WTC11 (cell line): ENCODE data around the gene ACAD8. TPM values are rescaled to one million over a fixed set of nuclear protein-coding genes. Genes with fewer than 3 reads are reported as not detected.

Experiments used
- ATAC-seq: fragments of 200-7000 bp; cut with Tn5 transposase; 2 replicates; pipeline ENCODE4 v1.10.0; 2021; ENCODE audit warnings: mild to moderate bottlenecking, moderate library complexity
- CTCF ChIA-PET: fragments of 300-600 bp; sonication (Branson Sonifier 250); formaldehyde crosslinking; loops from one replicate; lab custom pipeline; 2021; ENCODE audit warnings: antibody characterized with exemption; lab: Charles Lee
- POLR2A ChIA-PET: fragments of 350-600 bp; sonication (Branson Sonifier 250); formaldehyde crosslinking; loops from one replicate; lab custom pipeline; 2021; ENCODE audit warnings: antibody characterized with exemption; lab: Charles Lee
- DNase-seq: peaks from one replicate; pipeline ENCODE4 v3.0.0; 2021; ENCODE audit warnings: low spot score
- H3K27ac Mint-ChIP-seq: 2 replicates; pipeline ENCODE4 v1.8.0; 2021; ENCODE audit warnings: mixed read lengths
- H3K27me3 Mint-ChIP-seq: 2 replicates; pipeline ENCODE4 v1.8.0; 2021; ENCODE audit warnings: low read depth, mild to moderate bottlenecking, moderate library complexity, mixed read lengths
- H3K36me3 Mint-ChIP-seq: 2 replicates; pipeline ENCODE4 v1.8.0; 2021; ENCODE audit warnings: mixed read lengths
- H3K4me1 Mint-ChIP-seq: 2 replicates; pipeline ENCODE4 v1.8.0; 2022; ENCODE audit warnings: mixed read lengths
- H3K4me3 Mint-ChIP-seq: 2 replicates; pipeline ENCODE4 v1.8.0; 2021; ENCODE audit warnings: mild to moderate bottlenecking, moderate library complexity, mixed read lengths
- H3K9me3 Mint-ChIP-seq: 2 replicates; pipeline ENCODE4 v1.8.0; 2021; ENCODE audit warnings: mixed read lengths
- ATF2 ChIP-seq: sonication (generic); formaldehyde crosslinking; IDR thresholded peaks from 2 replicates; pipeline ENCODE4 v1.8.1; 2022; ENCODE audit warnings: low read depth, missing genetic modification reagents, borderline replicate concordance
- CDX4 ChIP-seq: fragments of 250-450 bp; sonication (Bioruptor Pico); IDR thresholded peaks from 2 replicates; pipeline ENCODE4 v1.9.0; 2021; ENCODE audit warnings: moderate library complexity, mild to moderate bottlenecking, inconsistent platforms, borderline replicate concordance
- CTCF ChIP-seq: fragments of 200-600 bp; IDR thresholded peaks from 2 replicates; pipeline ENCODE4 v1.8.0; 2022; ENCODE audit warnings: antibody characterized with exemption
- FOXJ3 ChIP-seq: sonication (generic); formaldehyde crosslinking; IDR thresholded peaks from 2 replicates; pipeline ENCODE4 v1.9.0; 2021; ENCODE audit warnings: missing genetic modification reagents, mild to moderate bottlenecking, borderline replicate concordance
- JAZF1 ChIP-seq: fragments of 250-450 bp; sonication (Bioruptor Pico); IDR thresholded peaks from 2 replicates; pipeline ENCODE4 v1.9.0; 2021; ENCODE audit warnings: moderate library complexity, mild to moderate bottlenecking, inconsistent platforms
- KAT7 ChIP-seq: sonication (generic); formaldehyde crosslinking; IDR thresholded peaks from 2 replicates; pipeline ENCODE4 v1.8.1; 2023; ENCODE audit warnings: missing genetic modification reagents, mild to moderate bottlenecking, borderline replicate concordance
- MYBL2 ChIP-seq: sonication (generic); formaldehyde crosslinking; IDR thresholded peaks from 2 replicates; pipeline ENCODE4 v1.8.1; 2023; ENCODE audit warnings: mild to moderate bottlenecking, moderate library complexity, missing genetic modification reagents
- OVOL2 ChIP-seq: fragments of 250-450 bp; sonication (Bioruptor Pico); IDR thresholded peaks from 2 replicates; pipeline ENCODE4 v1.9.0; 2021; ENCODE audit warnings: mild to moderate bottlenecking, borderline replicate concordance
- SMAD3 ChIP-seq: sonication (generic); formaldehyde crosslinking; IDR thresholded peaks from 2 replicates; pipeline ENCODE4 v1.8.0; 2022; ENCODE audit warnings: missing genetic modification reagents, mild to moderate bottlenecking, borderline replicate concordance
- SMAD4 ChIP-seq: sonication (generic); formaldehyde crosslinking; IDR thresholded peaks from 2 replicates; pipeline ENCODE4 v1.8.0; 2022; ENCODE audit warnings: mild to moderate bottlenecking, missing genetic modification reagents
- SOX15 ChIP-seq: fragments of 250-450 bp; sonication (Bioruptor Pico); IDR thresholded peaks from 2 replicates; pipeline ENCODE4 v1.9.0; 2021; ENCODE audit warnings: mild to moderate bottlenecking
- USF2 ChIP-seq: sonication (generic); formaldehyde crosslinking; IDR thresholded peaks from 2 replicates; pipeline ENCODE4 v1.8.1; 2023; ENCODE audit warnings: mild to moderate bottlenecking, missing genetic modification reagents, moderate library complexity
- ZNF232 ChIP-seq: sonication (generic); formaldehyde crosslinking; IDR thresholded peaks from 2 replicates; pipeline ENCODE4 v1.8.0; 2022; ENCODE audit warnings: mild to moderate bottlenecking, missing genetic modification reagents
- ZNF263 ChIP-seq: sonication (generic); formaldehyde crosslinking; IDR thresholded peaks from 2 replicates; pipeline ENCODE4 v1.8.1; 2022; ENCODE audit warnings: low read depth, mild to moderate bottlenecking, moderate library complexity, missing genetic modification reagents
- ZNF396 ChIP-seq: fragments of 250-450 bp; sonication (Bioruptor Pico); IDR thresholded peaks from 2 replicates; pipeline ENCODE4 v1.8.0; 2021; ENCODE audit warnings: mild to moderate bottlenecking, moderate library complexity, borderline replicate concordance
- ZNF416 ChIP-seq: fragments of 250-450 bp; sonication (Bioruptor Pico); IDR thresholded peaks from 2 replicates; pipeline ENCODE4 v1.9.0; 2021; ENCODE audit warnings: mild to moderate bottlenecking, inconsistent platforms
- ZNF512 ChIP-seq: sonication (generic); formaldehyde crosslinking; IDR thresholded peaks from 2 replicates; pipeline ENCODE4 v1.8.1; 2022; ENCODE audit warnings: missing genetic modification reagents, borderline replicate concordance
- ZNF532 ChIP-seq: fragments of 250-450 bp; sonication (Bioruptor Pico); IDR thresholded peaks from 2 replicates; pipeline ENCODE4 v1.9.0; 2021; ENCODE audit warnings: mild to moderate bottlenecking, borderline replicate concordance
- total RNA-seq: library from RNA; stranded (reverse); gene quantifications from 3 replicates; pipeline ENCODE4 v1.2.3, GENCODE V29; 2021
- TF ChIP-seq, protein P1 (sequence below): sonication (generic); formaldehyde crosslinking; IDR thresholded peaks from 2 replicates; pipeline ENCODE4 v1.8.1; 2022; ENCODE audit warnings: mild to moderate bottlenecking, moderate library complexity, missing genetic modification reagents
- TF ChIP-seq, protein P2 (sequence below): sonication (generic); formaldehyde crosslinking; IDR thresholded peaks from 2 replicates; pipeline ENCODE4 v1.8.1; 2022; ENCODE audit warnings: low read depth, mild to moderate bottlenecking, moderate library complexity, missing genetic modification reagents, borderline replicate concordance
- TF ChIP-seq, protein P3 (sequence below): sonication (generic); formaldehyde crosslinking; IDR thresholded peaks from 2 replicates; pipeline ENCODE4 v1.8.0; 2022; ENCODE audit warnings: mild to moderate bottlenecking, missing genetic modification reagents

The ACAD8 gene
- total RNA-seq, 1 experiment from 2014 or later: 55.2 TPM

DNA sequence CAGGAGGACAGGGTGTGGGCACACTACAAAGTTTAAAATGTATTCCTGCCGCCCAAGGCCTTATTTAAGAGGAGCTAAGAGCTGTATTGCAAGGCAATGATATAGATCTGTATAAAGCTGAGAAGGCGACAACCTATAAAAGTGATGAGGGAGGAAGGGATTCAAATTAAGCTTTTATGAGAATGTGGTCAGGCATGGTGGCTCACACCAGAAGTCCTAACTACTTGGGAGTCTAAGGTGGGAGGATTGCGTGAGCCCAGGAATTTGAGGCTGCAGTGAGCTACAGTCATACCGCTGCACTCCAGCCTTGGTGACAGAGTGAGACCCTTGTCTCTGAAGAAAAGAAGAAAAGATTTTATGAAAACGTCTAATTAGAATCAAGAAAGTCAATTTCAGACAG lies 13.1 kb downstream of the ACAD8 start:
- ATAC-seq (no peak), DNase-seq (no peak)
- peaks cover 19% of the 10 kb centered on the region for H3K36me3 Mint-ChIP-seq
- CTCF ChIA-PET: interaction anchor here (1.2 to 6.2 kb wide), 3 partner anchors 11 to 41 kb away, joined by 4 to 57 read pairs (median 4); partner anchors contain the start of genes ACAD8, GLB1L3 and VPS26B
- H3K4me3 Mint-ChIP-seq: no peak overlapping the region
- peak overlapping the region; percentile 90 for H3K27ac Mint-ChIP-seq
- POLR2A ChIA-PET: no interaction called here
- H3K4me1 Mint-ChIP-seq: peaks cover 62% of the 10 kb centered on the region
- no peak for TF ChIP-seq ZNF232 (CRISPR knock-in tag)
- TF ChIP-seq CDX4: no peak
- no peak for TF ChIP-seq MYBL2
- no peak for TF ChIP-seq SOX15
- no peak for TF ChIP-seq SMAD3 (CRISPR knock-in tag)
- no peak for TF ChIP-seq JAZF1 (CRISPR knock-in tag)
- no peak for TF ChIP-seq USF2 (CRISPR knock-in tag)
- TF ChIP-seq ZNF396 (CRISPR knock-in tag): no peak
- TF ChIP-seq, protein P1, sequence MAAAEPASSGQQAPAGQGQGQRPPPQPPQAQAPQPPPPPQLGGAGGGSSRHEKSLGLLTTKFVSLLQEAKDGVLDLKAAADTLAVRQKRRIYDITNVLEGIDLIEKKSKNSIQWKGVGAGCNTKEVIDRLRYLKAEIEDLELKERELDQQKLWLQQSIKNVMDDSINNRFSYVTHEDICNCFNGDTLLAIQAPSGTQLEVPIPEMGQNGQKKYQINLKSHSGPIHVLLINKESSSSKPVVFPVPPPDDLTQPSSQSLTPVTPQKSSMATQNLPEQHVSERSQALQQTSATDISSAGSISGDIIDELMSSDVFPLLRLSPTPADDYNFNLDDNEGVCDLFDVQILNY (CRISPR knock-in tag): no peak
- TF ChIP-seq, protein P2, sequence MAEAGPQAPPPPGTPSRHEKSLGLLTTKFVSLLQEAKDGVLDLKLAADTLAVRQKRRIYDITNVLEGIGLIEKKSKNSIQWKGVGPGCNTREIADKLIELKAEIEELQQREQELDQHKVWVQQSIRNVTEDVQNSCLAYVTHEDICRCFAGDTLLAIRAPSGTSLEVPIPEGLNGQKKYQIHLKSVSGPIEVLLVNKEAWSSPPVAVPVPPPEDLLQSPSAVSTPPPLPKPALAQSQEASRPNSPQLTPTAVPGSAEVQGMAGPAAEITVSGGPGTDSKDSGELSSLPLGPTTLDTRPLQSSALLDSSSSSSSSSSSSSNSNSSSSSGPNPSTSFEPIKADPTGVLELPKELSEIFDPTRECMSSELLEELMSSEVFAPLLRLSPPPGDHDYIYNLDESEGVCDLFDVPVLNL (CRISPR knock-in tag): no peak
- TF ChIP-seq ZNF416: no peak
- TF ChIP-seq, protein P3, sequence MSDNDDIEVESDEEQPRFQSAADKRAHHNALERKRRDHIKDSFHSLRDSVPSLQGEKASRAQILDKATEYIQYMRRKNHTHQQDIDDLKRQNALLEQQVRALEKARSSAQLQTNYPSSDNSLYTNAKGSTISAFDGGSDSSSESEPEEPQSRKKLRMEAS (CRISPR knock-in tag): no peak
- no peak for TF ChIP-seq ZNF532 (CRISPR knock-in tag)
- no peaks in the 10 kb centered on the region for H3K9me3 Mint-ChIP-seq
- H3K27me3 Mint-ChIP-seq: no peaks in the 10 kb centered on the region

- ATAC-seq (peak; percentile 12; the same call in 1 of the 2 replicates), DNase-seq (no peak)
- peak overlapping the region; percentile 90 for H3K27ac Mint-ChIP-seq
- peaks cover 19% of the 10 kb centered on the region for H3K36me3 Mint-ChIP-seq
- H3K9me3 Mint-ChIP-seq: no peaks in the 10 kb centered on the region
- H3K4me3 Mint-ChIP-seq: no peak overlapping the region
- no peaks in the 10 kb centered on the region for H3K27me3 Mint-ChIP-seq
- H3K4me1 Mint-ChIP-seq: peaks cover 67% of the 10 kb centered on the region
- CTCF ChIA-PET: interaction anchor here (1.2 to 6.2 kb wide), 3 partner anchors 10 to 42 kb away, joined by 4 to 57 read pairs (median 4); partner anchors contain the start of genes ACAD8, GLB1L3 and VPS26B
- POLR2A ChIA-PET: no interaction called here
- TF ChIP-seq FOXJ3: no peak
- TF ChIP-seq OVOL2 (CRISPR knock-in tag): no peak
- TF ChIP-seq ZNF512 (CRISPR knock-in tag): no peak
- no peak for TF ChIP-seq ZNF263 (CRISPR knock-in tag)
- TF ChIP-seq CTCF: no peak
- TF ChIP-seq SMAD4 (CRISPR knock-in tag): no peak
- TF ChIP-seq ATF2: no peak
- no peak for TF ChIP-seq KAT7 (CRISPR knock-in tag)
- TF ChIP-seq CDX4: no peak
Observed at GRCh38 chr11:134266841-134267251, 13.5 kb downstream of the ACAD8 start.
